A673 (cell line): Measurements from ENCODE around the gene CGNL1. TPM values are rescaled to one million over a fixed set of nuclear protein-coding genes. Genes with fewer than 3 reads are reported as not detected.

ENCODE experiments used
- BruUV-seq: library from RNA; stranded (reverse); fragments of 400-500 nt; replicated peaks from 2 replicates; lab custom pipeline; 2021; lab: Mats Ljungman, UMichigan
- CTCF ChIA-PET: fragments of 300-600 bp; sonication (Branson Sonifier 250); formaldehyde crosslinking; loops from one replicate; lab custom pipeline; 2022; ENCODE audit warnings: antibody characterized with exemption; lab: Charles Lee
- POLR2A ChIA-PET: fragments of 300-600 bp; sonication (Branson Sonifier 250); formaldehyde crosslinking; loops from one replicate; lab custom pipeline; 2022; ENCODE audit warnings: antibody characterized with exemption; ENCODE audit not compliant: low non-redundant PET; lab: Charles Lee
- DNase-seq: peaks from one replicate; pipeline ENCODE4 v3.0.0-alpha.2; 2015; ENCODE audit warnings: low spot score
- H3K27ac ChIP-seq: fragments of 200-600 bp; sonication (generic); 2 replicates; pipeline ENCODE4 v1.5.1; 2016; ENCODE audit warnings: mixed run types, low read depth, mild to moderate bottlenecking, mixed read lengths, antibody characterized with exemption, low read length; ENCODE audit not compliant: poor library complexity, severe bottlenecking
- H3K27me3 ChIP-seq: fragments of 200-600 bp; sonication (generic); replicated peaks from 2 replicates; pipeline ENCODE4 v1.6.1; 2017; ENCODE audit warnings: mixed run types, low read depth, mild to moderate bottlenecking, mixed read lengths, antibody characterized with exemption, low read length; ENCODE audit not compliant: insufficient read depth, poor library complexity
- H3K36me3 ChIP-seq: fragments of 200-600 bp; sonication (generic); 2 replicates; pipeline ENCODE4 v1.6.1; 2016; ENCODE audit warnings: mixed run types, mild to moderate bottlenecking, mixed read lengths, antibody characterized with exemption, low read length; ENCODE audit not compliant: insufficient read depth, poor library complexity, severe bottlenecking
- H3K4me1 ChIP-seq: fragments of 200-600 bp; sonication (generic); 2 replicates; pipeline ENCODE4 v1.6.1; 2017; ENCODE audit warnings: mixed run types, mild to moderate bottlenecking, mixed read lengths, antibody characterized with exemption, low read length; ENCODE audit not compliant: insufficient read depth, poor library complexity, severe bottlenecking
- H3K4me3 ChIP-seq: fragments of 200-600 bp; sonication (generic); 2 replicates; pipeline ENCODE4 v1.5.1; 2016; ENCODE audit warnings: low read depth, mixed run types, mild to moderate bottlenecking, mixed read lengths, low read length; ENCODE audit not compliant: poor library complexity, severe bottlenecking
- H3K9me3 ChIP-seq: fragments of 200-600 bp; sonication (generic); 2 replicates; pipeline ENCODE4 v1.6.1; 2016; ENCODE audit warnings: mixed run types, low read depth, mild to moderate bottlenecking, mixed read lengths, antibody characterized with exemption, low read length; ENCODE audit not compliant: poor library complexity, severe bottlenecking
- CTCF ChIP-seq: fragments of 300-800, 200-600 bp; sonication (generic); conservative IDR thresholded peaks from 2 replicates; pipeline ENCODE4 v1.5.1; 2017; ENCODE audit warnings: low read depth, mild to moderate bottlenecking, antibody characterized with exemption, low read length, moderate library complexity, mixed read lengths
- EZH2 ChIP-seq: fragments of 200-600 bp; sonication (generic); IDR thresholded peaks from 2 replicates; pipeline ENCODE4 v1.6.1; 2017; ENCODE audit warnings: borderline replicate concordance, low read depth, mild to moderate bottlenecking, mixed read lengths, antibody characterized with exemption, low read length; ENCODE audit not compliant: poor library complexity, severe bottlenecking
- intact Hi-C: fragments of 100-400 bp; cut with micrococcal nuclease; formaldehyde crosslinking; loops from one replicate; pipeline ENCODE4 v1.10.0; 2022; ENCODE audit not compliant: unreplicated experiment
- total RNA-seq: library from RNA; stranded (reverse); gene quantifications from 2 replicates; pipeline ENCODE4 v1.2.3, GENCODE V29; 2021

Gene CGNL1
- total RNA-seq, 1 experiment from 2014 or later, result 0.58 TPM

- no peak overlapping the region for H3K27ac ChIP-seq
- POLR2A ChIA-PET, result no interaction called here
- no TSS peak for BruUV-seq
These were observed 38.4 kb upstream of the CGNL1 start for GRCh38 chr15:57337868-57338411.

DNA sequence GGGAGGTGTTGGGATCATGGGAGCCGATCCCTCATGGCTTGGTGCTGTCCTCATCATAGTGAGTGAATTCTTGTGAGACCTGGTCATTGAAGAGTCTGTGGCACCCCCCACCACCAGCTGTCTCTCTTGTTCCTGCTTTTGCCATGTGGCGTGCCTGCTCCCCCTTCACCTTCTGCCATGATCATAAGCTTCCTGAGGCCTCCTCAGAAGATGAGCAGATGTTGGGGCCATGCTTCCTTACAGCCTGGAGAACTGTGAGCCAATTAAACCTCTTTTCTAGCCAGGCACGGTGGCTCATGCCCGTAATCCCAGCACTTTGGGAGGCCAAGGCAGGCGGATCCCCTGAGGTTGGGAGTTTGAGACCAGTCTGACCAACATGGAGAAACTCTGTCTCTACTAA is 37.0 kb upstream of the CGNL1 start:
- peaks cover 6% of the 10 kb centered on the region for H3K4me1 ChIP-seq
- POLR2A ChIA-PET, result no interaction called here
- no peak overlapping the region for H3K27ac ChIP-seq
- H3K36me3 ChIP-seq, result no peaks in the 10 kb centered on the region
- TF ChIP-seq EZH2 (no peak), CTCF (no peak)
- no peak overlapping the region for H3K4me3 ChIP-seq
- no TSS peak for BruUV-seq
- no peaks in the 10 kb centered on the region for H3K27me3 ChIP-seq
- DNase-seq, result no peak
- CTCF ChIA-PET, result interaction anchor here (1.4 kb wide), 1 partner anchor 188 kb away, joined by 3 read pairs; no protein-coding TSS in a partner anchor
- H3K9me3 ChIP-seq, result no peaks in the 10 kb centered on the region
- intact Hi-C loops, result loop anchor here (10.0 kb wide), 1 partner anchor 195 kb away; no protein-coding TSS in a partner anchor

More at GRCh38 chr15:57337868-57338411, 38.4 kb upstream of the CGNL1 start:
- Histone ChIP-seq H3K4me1 (peaks cover 6% of the 10 kb centered on the region), H3K4me3 (no peak overlapping the region), H3K9me3 (no peaks in the 10 kb centered on the region), H3K36me3 (no peaks in the 10 kb centered on the region), H3K27me3 (no peaks in the 10 kb centered on the region)
- no peak for DNase-seq
- TF ChIP-seq CTCF (no peak), EZH2 (no peak)
- CTCF ChIA-PET, result no interaction called here
- intact Hi-C loops, result loop anchor here (10.0 kb wide), 1 partner anchor 193 kb away; no protein-coding TSS in a partner anchor

DNA sequence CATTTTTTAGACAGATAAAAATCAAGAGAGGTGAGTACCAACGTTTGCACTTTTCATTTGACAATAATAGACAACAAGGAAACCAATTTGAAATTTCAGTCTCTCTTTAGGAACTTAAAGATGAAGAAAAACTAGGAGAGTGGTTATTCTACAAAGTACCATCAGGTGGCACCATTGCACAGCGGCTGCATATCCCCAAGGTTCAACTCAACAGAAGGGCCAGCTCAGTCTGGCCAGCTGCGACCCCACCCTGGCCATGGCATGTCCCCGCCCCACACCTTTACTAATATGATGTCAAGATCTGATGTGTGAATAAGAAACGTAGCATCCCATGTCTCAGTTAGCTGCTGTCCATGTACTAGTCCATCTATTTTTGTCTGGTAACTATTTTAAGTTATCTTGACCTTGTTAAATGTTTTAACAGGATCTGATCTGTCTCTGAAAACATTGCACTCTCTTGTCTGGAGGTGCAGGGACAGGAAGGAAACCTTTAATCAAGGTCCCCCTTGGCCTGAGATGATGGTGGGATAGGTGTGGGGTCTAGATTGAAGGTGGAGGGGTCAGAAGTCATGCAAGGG is 35.5 kb upstream of the CGNL1 start:
- no peak overlapping the region for H3K27ac ChIP-seq
- DNase-seq, result peak; percentile 68
- CTCF ChIA-PET, result interaction anchor here (0.5 to 3.5 kb wide), 5 partner anchors 101 to 743 kb away, joined by 3 to 49 read pairs (median 5); no protein-coding TSS in a partner anchor
- POLR2A ChIA-PET, result interaction anchor here (0.7 kb wide), 1 partner anchor 70 kb away, joined by 5 read pairs; no protein-coding TSS in a partner anchor
- H3K4me3 ChIP-seq, result no peak overlapping the region
- intact Hi-C loops, result loop anchor here (1.0 to 5.0 kb wide), 3 partner anchors 122 to 202 kb away; no protein-coding TSS in a partner anchor
- TF ChIP-seq CTCF (peak; percentile 86), EZH2 (no peak)
- BruUV-seq, result no TSS peak
- no peaks in the 10 kb centered on the region for H3K36me3 ChIP-seq
- no peaks in the 10 kb centered on the region for H3K9me3 ChIP-seq
- no peaks in the 10 kb centered on the region for H3K27me3 ChIP-seq
- H3K4me1 ChIP-seq, result peaks cover 6% of the 10 kb centered on the region
